GM18873 (cell line): ENCODE measurements around the gene PTPRN2.
"Not testable (repeated sequence)": the region's sequence is repeated elsewhere in the genome, so short reads cannot be mapped to it uniquely, and the experiment has no call there.

Source experiments
- ATAC-seq: cut with Tn5 transposase; IDR thresholded peaks from one replicate; pipeline ENCODE4 v1.9.1; 2021; ENCODE audit warnings: mild to moderate bottlenecking, moderate library complexity, moderate number of reproducible peaks; ENCODE audit not compliant: unreplicated experiment, low FRiP score

The PTPRN2 gene

DNA sequence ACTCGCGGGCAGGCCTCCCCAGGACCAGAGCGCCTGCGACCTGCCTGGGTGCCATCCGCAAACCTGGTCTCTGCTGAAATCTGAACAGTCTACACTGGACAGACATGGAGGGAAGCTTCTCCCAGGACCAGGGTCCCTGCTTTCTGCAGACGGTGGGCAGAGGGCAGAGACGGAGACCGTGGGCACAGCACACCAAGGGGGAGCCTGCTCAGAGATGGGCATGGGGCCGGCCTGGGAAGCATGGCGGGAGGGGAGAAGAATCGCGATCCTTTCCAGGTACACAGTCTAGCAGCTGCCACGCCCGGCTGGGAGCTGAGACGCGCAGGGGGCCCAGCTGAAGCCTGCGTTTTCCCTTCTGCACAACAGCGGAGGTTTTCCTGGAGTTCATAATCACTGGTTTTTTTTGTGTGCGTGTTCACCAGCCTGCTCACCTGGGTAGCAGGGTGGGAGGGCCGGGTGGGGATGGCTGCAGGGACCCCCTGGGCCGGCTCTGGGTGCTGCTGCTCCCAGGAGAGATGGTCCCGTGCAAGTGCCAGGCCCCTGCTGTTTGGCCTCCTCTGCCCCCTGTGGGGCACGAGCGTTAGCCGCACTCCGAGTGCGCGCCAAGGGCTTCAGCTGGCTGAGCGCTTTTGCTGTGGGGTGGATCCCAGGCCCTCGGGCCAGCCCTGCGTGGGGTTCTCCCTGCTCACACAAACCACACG, 802.0 kb downstream of the PTPRN2 start:
- ATAC-seq, result no peak

DNA sequence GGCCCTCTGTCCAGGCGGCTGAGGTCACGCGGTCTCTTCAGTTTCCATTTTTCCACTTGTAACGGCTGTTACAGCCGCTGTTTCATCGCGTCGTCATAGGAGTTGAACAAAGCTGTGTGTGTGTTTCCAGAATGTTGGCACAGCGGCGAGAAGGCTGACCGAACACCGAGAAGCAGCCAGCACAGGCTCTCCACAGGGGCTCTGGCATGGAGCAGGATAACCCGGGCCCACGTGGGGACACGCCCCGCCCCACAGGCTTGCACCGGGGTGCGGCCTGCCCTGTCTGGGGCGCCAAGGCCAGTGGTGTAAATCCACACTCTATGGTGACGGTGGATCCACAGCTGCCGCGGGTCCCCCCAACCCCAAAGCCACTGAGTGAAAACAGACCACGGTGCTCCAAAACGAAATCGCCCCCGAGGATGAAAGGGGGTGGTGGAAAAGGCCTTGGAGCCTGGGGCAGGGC, 802.6 kb downstream of the PTPRN2 start:
- no peak for ATAC-seq

DNA sequence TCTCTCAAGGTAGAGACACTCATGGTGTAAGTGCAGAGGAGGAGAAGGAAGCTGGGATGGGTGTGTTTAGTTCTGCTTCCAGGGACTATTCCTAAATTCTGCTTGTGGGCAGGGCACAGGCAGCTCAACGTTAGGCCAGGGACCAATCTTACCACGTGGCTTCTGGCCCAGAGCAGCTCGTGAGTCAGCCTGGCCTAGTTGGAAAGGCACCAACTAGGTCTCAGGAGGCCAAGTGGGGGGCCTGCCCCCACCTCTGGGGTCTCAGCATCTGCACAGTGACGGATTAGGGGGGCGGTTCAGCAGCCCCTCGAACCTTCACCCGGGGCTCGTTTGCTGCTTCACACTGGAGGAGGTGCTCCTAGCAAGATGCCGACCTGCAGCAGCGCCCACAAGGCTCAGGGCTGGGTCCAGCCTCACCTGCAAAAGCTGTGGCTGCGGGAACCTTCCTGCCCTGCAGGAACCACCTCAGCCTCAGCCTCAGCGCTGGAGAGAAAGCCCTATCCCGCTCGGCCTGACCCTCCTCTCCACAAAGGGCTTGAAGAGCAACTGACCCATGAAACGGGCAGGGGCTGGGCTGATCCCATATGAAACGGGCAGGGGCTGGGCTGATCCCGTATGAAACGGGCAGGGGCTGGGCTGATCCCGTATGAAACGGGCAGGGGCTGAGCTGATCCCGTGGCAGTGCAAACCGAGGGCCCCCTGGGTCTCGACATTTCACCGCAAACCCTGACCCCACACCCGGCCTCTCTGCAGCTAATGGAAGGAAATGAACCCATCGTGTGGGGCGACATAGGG, 803.4 kb downstream of the PTPRN2 start:
- no peak for ATAC-seq

DNA sequence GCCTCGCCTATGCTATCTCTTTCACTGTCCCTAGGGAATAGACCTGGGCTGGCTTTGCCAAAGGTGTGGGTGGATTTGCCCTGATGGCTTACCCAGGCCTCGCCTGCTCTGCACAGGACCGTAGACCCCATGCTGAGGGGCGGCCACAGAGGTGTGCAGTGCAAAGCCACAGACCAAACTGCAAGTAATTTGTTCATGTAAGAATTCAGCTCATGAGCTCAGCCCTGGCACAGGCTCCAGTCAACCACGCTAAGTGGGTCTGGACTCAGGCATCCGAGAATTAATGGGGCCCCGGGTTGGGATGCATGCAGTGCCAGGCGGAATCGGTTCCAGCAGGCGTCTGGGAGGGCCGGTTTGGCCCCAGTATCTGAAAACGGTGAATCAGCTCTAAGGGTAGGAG, 805.6 kb downstream of the PTPRN2 start:
- no peak for ATAC-seq

DNA sequence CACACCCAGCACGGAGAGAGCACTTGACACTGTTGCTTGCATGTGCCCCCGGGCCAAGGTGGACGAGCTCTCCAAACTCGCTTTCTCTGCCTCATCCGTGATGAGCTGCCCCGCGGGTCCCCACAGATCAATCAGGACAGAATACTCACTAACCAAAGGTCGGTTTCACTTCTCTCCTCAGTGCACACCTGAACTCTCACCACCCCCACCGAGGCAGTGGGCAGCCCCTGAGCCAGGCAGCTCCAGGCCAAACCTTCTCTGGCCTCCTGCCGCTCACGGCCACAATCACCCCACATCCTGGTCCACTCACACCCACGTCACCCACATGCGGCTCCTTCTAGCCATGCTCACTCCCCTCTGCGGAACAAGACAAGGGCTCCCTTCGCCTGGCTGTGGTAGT, 806.9 kb downstream of the PTPRN2 start:
- no peak for ATAC-seq

DNA sequence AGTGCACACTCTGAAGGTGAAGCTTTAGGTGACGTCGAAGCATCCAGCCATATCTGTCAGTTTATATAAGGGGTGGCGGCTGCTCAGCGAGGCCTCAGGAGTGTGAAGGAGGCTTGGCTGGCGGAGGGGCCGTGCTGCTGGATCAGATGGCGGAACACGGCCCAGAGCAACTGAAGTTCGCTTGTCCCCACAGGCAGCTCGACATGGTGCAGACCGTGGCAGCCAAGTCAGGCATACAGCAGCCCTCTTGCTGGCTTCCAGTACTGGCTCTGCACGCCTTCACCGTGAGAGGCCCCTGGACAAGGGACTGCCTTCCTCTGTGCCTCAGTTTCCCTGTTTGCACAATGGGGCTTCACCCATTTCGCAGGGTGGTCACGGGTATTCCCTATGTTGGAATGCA, 807.3 kb downstream of the PTPRN2 start:
- ATAC-seq, result no peak

DNA sequence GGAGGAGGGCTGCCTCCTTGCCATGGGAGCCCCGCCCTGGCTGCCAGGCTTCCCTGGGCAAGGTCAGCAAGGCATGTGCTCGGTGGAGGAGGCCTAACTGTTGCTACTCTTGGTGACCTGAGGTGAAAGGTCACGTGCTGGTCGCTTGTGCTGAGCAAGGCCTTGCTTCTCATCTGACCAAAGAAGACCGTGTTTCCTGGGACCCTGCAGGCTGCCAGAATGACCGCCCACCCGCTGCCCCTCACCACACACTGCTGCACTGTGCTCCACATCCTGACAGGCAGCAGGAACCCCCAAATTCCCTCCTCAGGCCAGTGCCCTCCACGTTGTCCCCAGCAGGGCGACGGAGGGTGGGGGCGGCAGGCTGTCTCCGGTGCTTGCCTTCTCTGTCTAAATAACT, 808.4 kb downstream of the PTPRN2 start:
- ATAC-seq, result no peak

DNA sequence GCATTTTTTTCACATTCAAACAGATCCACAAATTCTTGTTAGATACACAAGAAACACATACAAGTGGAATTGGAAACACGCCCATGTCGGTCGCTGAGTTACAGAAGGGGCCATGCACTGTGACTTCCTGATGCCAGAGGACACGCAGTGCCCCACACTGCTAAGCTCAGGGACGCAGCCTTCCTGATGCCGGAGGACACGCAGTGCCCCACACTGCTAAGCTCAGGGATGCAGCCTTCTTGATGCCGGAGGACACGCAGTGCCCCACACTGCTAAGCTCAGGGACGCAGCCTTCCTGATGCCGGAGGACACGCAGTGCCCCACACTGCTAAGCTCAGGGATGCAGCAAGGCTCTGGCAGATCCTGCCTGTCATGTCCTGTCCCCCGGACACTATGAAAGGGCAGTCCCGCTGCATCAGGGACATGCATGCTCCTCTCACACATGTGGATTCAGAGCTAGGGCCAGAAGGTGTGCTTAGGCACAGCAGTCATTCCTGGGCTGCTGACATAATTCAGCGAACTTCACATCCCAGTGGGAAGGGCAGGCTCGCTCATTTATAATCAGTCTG, 810.3 kb downstream of the PTPRN2 start:
- not testable (repeated sequence) for ATAC-seq

DNA sequence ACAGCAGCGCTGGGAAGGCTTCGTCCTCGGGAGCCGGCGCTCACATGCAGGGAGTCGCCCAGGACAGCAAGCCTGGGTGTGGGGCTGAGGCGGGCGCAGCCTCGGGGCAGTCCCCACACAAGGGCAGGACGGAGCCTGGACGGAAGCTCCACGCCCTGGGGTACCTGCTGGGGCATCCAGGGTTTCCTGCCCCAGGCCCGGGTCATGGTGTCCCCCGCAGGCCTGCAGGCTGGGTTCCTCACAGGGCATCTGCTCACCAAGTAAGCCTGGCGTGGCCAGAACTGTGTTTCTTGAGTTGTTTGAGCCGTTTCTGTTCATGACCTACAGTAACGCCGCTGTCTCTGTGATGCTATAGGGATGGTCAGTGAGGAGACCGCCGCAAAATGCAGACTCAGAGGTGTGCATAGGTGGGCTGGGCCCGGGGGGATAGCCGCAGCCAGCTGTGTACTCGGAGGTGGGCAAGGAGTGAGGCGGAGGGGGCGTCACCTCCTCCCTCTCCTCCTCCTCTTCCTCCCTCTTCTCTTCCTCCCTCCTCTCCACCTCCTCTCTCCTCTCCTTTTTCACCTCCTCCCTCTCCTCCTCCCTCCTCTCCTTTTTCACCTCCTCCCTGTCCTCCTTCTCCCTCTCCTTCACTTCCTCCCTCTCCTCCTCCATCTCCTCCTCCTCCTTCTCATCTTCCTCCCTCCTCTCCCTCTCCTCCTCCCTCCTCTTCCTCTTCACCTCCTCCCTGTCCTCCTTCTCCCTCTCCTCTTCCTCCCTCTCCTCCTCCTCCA, 811.9 kb downstream of the PTPRN2 start:
- ATAC-seq, result no peak

DNA sequence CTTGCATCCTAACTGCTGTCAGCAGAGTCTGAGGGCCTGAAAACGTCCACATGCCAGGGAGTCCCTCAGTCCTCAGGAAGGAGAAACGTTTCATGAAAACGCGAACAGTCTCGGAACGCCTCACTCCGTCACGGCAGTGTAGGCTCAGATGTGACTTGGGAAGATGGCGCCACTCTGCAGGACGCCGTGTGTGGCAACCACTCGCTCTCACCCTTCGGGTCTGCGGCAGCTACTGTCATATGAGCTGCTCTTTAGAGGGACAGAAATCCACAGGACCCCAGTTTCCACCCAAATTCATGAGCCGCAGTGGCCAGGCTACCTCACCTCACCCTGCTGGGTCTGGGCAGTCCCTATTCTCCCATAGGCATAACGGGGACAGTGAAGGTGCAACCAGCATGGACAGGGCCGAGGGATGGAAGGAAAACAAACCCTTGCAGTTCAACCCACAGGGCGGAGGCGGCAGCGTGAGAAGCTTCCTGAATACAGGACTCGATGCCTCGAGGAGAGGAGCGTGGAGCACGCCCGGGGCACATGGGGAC, 812.5 kb downstream of the PTPRN2 start:
- no peak for ATAC-seq

DNA sequence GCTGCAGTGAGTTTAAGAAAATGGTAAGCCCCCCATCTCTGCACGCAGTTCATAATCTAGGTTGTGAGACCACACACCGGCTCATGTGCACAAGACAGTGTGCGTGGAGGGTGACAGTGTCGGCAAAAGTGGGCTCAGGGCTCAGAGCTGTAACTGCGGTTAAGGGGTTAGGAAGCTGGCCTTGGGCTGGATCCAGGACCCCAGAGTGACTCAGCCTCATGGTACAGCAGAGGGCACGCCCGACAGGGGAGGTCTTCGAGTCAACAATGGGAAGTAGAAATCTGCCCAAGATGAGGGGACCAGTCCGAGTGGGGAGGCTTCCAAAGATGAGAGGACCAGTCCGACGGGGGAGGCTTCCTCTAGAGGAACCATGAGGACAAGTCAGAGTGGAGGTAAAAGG, 813.1 kb downstream of the PTPRN2 start:
- no peak for ATAC-seq

DNA sequence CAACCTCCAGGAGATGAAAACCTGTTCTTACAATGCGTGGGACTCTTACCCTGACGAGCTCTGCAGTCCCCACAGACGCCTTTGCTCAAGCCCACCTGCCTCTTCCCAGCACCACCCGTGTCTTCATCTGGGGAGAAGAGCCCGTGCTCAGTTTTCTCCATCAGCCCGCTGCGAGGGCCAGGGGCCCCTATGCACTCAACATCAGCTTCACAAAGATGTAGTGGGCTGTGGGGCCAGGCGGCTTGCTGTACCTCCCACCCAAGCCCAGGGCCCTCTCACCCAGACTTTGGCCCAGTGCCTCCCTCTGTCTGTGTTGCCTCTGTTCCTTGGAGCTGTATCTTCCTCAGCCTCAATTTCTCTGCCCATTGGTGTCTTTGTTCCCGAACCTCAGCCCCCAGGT, 814.3 kb downstream of the PTPRN2 start:
- ATAC-seq, result no peak

DNA sequence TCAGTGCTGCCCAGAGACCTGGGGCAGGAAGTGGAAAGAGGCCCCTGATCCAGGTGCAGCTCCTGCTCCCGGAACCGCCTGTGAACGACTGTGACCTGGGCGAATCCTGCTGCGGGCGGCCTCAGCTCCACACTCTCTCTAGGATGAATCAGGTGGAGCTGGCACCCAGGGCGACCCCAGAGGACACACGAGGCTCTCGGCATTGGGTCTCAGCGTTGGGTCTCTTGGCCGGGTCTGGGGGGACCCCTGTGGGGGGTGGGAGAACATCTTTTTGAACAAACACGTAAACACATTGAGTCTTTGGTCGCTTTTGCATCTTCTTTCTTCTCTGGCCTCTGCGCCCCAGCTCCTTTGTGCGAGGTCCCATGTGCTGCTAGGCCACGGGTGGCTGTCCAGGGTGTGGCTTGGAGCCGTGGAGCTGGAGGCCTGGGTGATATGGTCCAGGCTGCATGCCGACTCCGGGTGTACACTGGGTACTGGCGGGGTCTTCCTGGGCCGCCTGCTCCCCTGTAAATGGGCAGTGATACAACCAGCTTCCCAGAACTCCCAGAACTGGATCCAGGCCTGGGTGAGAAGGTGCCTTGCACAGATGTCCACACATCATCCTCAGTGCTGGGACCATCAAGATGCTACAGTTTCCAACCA, 815.0 kb downstream of the PTPRN2 start:
- no peak for ATAC-seq

DNA sequence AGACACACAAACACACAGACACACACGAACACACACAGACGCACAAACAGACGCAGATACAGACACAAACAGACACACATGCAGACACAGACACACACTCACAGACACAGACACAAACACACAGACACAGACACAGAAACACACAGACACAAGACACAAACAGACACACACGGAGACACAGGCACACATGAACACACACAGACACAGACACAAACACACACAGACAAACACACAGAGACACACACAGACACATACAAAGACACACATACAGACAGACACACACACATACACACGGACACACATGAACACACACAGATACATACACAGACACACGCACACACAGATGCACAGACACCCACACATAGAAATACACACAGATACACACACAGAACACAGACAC, 815.9 kb downstream of the PTPRN2 start:
- no peak for ATAC-seq

DNA sequence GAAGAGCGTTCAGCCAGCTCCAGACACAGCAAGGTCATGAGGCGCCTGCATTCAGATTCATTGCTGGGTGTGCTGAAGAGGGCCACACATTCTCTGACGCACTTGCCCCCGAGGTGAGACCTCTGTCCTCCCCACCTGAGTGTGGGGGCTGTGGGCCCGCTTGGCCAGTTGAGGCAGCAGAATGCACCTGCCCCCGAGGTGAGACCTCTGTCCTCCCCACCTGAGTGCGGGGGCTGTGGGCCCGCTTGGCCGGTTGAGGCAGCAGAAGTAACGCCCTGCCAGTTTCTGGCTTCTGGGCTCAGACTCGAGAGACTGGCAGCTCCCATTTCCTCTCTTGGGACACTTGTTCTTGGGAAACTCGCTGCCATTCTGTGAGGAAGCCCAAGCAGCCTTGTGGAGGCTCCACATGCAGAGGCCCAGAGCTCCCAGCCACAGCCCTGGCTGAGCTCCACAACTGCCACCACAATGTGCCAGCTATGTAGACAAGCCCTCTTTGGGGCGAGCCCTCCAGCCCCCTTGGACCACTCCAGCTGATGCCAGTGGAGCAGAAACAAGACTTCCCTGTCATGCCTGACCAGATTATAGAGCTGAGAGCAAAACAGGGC, 816.8 kb downstream of the PTPRN2 start:
- no peak for ATAC-seq

DNA sequence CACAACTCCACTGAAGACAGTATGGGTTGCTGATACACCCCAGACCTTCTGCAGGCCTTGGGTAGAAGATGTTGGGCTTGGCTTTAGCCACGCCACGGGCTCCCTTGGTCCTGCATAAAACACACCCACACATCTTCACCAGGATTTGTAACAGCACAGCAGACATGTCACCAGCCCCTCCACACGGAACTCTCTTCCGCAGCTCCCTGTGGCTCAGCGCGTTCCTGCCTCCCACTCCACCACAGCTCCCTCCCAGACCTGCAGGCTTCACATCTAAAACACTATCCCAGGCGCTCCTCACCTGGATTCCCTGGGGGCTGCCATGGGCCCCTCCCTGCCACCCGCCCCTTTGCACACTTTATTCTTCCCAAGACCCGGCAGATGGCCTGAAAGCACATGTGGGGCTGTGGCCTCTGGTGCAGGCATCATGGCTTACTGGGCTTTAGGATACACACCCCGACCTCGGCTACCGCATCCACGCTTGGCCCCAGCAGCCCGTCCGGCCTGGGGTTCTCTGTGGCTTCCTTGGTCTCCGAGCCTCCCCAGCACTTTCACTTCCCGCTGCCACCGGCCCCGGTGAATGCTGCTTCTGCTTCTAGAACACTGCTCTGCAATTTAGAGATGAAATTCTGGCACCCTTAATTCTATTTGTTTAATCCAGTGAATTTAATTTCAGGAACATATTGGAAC, 818.0 kb downstream of the PTPRN2 start:
- no peak for ATAC-seq

DNA sequence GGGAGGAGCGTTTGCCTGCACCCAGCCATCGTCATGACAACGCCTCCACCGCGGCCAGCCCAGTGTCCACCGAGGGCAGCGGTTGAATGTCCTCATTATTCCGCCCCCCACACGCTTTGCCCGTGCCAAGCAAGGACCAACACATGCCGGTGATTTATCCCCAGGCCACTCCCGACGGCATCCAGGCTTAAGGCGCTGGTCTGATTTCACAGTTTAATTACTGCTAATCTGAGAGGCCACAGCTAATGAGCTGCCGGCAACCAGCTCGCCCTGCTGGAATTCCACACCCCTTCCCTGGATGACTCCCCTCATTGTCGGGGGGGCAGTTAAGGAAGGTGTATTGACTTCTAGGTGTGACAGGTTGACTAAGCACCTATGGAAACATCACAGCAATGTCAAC, 818.5 kb downstream of the PTPRN2 start:
- ATAC-seq, result no peak

DNA sequence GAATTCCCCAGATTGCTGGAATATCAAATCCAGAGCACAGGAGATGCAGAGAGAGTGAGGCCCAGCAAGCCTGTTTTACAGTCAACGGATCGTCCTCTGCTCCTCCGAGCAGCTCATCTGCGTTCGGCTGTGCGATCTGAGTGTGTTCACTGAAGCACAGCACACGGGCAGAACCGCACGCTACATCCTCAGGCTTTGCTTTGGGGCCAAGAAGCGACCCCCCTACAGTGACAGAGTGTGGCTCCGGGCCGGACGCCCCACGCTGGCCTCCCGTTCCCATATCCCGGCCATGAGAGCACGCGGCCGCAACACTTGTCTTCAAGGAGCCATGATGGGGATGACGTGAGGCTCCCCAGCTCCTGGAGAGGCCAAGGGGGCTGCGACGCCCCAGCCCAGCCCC, 819.4 kb downstream of the PTPRN2 start:
- ATAC-seq, result no peak

DNA sequence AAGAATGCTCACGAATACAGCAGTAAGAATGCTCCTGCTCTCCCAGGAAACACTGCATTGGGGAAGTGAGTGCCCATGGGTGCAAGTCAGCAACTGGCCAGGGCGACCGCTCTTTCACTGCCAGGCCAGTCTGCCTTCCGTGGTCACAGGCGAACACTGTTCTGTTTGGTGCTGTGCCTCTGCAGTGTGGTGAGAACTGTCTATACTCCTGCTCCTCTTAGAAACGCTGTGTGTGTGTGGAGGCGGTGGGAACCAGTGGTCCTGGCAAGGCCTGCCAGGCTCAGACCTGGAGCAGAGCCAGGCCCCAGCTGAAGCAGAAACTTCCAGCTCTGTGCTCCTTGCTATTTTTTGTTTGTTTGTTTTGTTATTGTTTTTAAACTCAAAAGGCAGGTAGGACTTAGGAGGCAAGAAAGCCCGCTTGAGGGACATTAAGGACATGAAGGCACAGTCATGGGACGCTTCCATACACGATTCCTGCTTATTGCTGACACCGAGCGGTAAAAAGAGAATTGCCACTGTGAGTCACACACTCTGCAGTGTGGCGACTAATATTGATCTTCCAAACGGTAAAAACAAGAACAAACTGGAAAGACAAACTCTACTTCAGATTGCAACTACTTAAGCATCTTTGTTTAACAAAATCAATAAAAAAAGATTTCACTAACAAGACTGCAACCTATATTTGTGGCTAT, 820.0 kb downstream of the PTPRN2 start:
- no peak for ATAC-seq
